ENCODE results near the gene CCT8. TPM values are rescaled to one million over a fixed set of nuclear protein-coding genes. Genes with fewer than 3 reads are reported as not detected.

The CCT8 gene, protein sequence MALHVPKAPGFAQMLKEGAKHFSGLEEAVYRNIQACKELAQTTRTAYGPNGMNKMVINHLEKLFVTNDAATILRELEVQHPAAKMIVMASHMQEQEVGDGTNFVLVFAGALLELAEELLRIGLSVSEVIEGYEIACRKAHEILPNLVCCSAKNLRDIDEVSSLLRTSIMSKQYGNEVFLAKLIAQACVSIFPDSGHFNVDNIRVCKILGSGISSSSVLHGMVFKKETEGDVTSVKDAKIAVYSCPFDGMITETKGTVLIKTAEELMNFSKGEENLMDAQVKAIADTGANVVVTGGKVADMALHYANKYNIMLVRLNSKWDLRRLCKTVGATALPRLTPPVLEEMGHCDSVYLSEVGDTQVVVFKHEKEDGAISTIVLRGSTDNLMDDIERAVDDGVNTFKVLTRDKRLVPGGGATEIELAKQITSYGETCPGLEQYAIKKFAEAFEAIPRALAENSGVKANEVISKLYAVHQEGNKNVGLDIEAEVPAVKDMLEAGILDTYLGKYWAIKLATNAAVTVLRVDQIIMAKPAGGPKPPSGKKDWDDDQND
- 223 and 234 TPM in 2 replicates for total RNA-seq

DNA sequence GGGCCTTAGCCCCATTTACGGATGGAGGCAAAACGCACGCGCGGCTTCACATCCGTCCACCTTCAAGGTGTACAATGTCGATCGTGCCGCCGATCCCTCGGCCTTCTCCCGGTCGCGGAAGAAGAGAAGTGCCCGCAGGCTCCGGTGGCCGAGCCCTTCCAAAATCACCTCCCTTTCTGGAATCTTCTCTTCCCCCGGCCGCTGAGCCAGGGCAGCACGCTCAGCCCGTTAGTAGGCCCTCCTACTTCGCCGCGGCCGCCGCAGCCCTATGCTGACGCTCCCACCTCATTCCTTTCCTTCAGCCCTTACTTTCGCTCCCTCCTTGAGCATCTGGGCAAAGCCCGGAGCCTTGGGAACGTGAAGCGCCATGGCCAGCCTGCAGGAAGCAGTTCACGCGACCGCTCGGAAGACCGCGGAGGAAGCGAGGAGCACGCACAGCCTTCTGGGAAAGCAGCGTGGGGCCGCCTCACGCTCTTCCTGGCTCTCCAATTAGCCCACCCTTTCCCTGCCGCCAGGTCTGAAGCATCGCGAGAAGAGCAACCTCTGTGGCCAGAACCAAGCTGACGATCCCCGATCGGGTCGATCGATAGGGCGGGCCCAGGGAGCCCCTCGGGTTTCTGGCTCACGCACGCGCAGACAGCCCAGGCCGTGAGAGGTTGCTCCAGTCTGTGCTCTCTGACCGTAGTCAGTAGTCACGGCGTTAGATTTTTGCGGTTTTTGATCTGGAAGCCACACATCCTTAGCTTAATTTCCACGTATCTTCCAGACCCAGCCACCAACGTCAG lies at the start of gene CCT8:
Gene CCT8, minus strand, starts transcription at position 427 of the 785 bp plus-strand sequence. Its CDS starts 58 bp downstream, at position 369.

GRCh38 chr21:29024474-29025327 lies 48.7 kb downstream of the CCT8 start, which contains the start of gene USP16:
Gene USP16, plus strand, starts transcription at chr21:29024668. Its CDS starts 3,246 bp downstream, at chr21:29027914.

Other genes starting within 250 kb of the CCT8 start
- gene LTN1, start 80.8 kb downstream of the CCT8 start, total RNA-seq = 21.5 and 22.3 TPM in 2 replicates
- gene RWDD2B, start 54.3 kb downstream of the CCT8 start, total RNA-seq = 15.4 and 19.9 TPM in 2 replicates
- 37.6 and 38.4 TPM in 2 replicates for gene USP16, start 49.0 kb downstream of the CCT8 start, total RNA-seq
- 3.1 and 3.7 TPM in 2 replicates for gene MAP3K7CL, start 57.0 kb upstream of the CCT8 start, total RNA-seq
- 73.7 and 82.4 TPM in 2 replicates for gene BACH1, start 225.3 kb upstream of the CCT8 start, total RNA-seq

Data from smooth muscle cell of bladder (primary cell).